B cell (primary cell): ENCODE results near the gene TRERF1.

Source experiments
- EZH2 ChIP-seq: IDR thresholded peaks from 2 replicates; pipeline ENCODE4 v1.6.1; 2012; ENCODE audit warnings: borderline replicate concordance, low read depth, mild to moderate bottlenecking, moderate library complexity, low read length; ENCODE audit not compliant: insufficient read depth, poor library complexity, severe bottlenecking
- TF ChIP-seq, protein P1 (sequence below): fragments of 200-600 bp; IDR thresholded peaks from one replicate; pipeline ENCODE4 v1.8.0; 2022; ENCODE audit warnings: antibody characterized with exemption, mild to moderate bottlenecking

DNA sequence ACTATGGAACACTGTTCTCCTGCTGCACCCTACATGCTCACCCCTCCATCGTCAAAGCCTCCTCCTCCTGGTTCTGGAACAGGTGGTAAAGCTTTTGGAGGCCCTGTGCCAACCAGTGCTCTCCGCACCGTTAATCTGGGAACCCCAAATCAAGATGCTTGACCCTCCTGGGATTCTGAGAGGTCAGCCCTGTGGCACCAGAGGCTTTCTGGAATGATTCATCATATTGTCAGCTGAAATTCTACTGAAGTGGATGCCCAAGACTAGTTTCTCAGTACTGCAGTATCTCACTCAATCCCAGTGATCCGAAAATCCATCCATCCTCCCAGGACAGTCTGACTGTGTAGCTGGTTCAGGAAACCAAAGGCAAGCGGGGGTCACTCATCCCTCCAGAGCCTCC, 92.7 kb downstream of the TRERF1 start:
- TF ChIP-seq, protein P1, sequence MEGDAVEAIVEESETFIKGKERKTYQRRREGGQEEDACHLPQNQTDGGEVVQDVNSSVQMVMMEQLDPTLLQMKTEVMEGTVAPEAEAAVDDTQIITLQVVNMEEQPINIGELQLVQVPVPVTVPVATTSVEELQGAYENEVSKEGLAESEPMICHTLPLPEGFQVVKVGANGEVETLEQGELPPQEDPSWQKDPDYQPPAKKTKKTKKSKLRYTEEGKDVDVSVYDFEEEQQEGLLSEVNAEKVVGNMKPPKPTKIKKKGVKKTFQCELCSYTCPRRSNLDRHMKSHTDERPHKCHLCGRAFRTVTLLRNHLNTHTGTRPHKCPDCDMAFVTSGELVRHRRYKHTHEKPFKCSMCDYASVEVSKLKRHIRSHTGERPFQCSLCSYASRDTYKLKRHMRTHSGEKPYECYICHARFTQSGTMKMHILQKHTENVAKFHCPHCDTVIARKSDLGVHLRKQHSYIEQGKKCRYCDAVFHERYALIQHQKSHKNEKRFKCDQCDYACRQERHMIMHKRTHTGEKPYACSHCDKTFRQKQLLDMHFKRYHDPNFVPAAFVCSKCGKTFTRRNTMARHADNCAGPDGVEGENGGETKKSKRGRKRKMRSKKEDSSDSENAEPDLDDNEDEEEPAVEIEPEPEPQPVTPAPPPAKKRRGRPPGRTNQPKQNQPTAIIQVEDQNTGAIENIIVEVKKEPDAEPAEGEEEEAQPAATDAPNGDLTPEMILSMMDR = no peak
- TF ChIP-seq EZH2 = no peak
